Measurements from ENCODE around the gene RSAD2.
"Not testable (repeated sequence)": the region's sequence is repeated elsewhere in the genome, so short reads cannot be mapped to it uniquely, and the experiment has no call there.

The RSAD2 gene

GRCh38 chr2:6928452-6928851 lies 50.9 kb downstream of the RSAD2 start:
- DNase-seq: no peak

GRCh38 chr2:6929196-6929819 lies 51.7 kb downstream of the RSAD2 start:
- DNase-seq: no peak

- DNase-seq: no peak
Measured at GRCh38 chr2:6930923-6931647, 53.5 kb downstream of the RSAD2 start.

GRCh38 chr2:6931753-6932152 lies 54.2 kb downstream of the RSAD2 start:
- DNase-seq: no peak

- DNase-seq: no peak
Measured at GRCh38 chr2:6932206-6932605, 54.6 kb downstream of the RSAD2 start.

GRCh38 chr2:6932828-6933227 lies 55.3 kb downstream of the RSAD2 start:
- no peak for DNase-seq

- no peak for DNase-seq
Measured at GRCh38 chr2:6933911-6934310, 56.3 kb downstream of the RSAD2 start.

GRCh38 chr2:6934345-6934744 lies 56.8 kb downstream of the RSAD2 start:
- no peak for DNase-seq

- no peak for DNase-seq
Measured at GRCh38 chr2:6934758-6935651, 57.4 kb downstream of the RSAD2 start.

- not testable (repeated sequence) for DNase-seq
Measured at GRCh38 chr2:6935652-6936020, 58.1 kb downstream of the RSAD2 start.

GRCh38 chr2:6937157-6937556 lies 59.6 kb downstream of the RSAD2 start:
- no peak for DNase-seq

- DNase-seq: no peak
Measured at GRCh38 chr2:6937582-6937981, 60.0 kb downstream of the RSAD2 start.

- no peak for DNase-seq
Measured at GRCh38 chr2:6939071-6939470, 61.5 kb downstream of the RSAD2 start.

- no peak for DNase-seq
Measured at GRCh38 chr2:6940820-6941219, 63.2 kb downstream of the RSAD2 start.

- no peak for DNase-seq
Measured at GRCh38 chr2:6941299-6942046, 63.9 kb downstream of the RSAD2 start.

- no peak for DNase-seq
Measured at GRCh38 chr2:6942848-6943247, 65.3 kb downstream of the RSAD2 start.

- no peak for DNase-seq
Measured at GRCh38 chr2:6943523-6943922, 65.9 kb downstream of the RSAD2 start.

GRCh38 chr2:6943971-6944370 lies 66.4 kb downstream of the RSAD2 start:
- no peak for DNase-seq

GRCh38 chr2:6944555-6944954 lies 67.0 kb downstream of the RSAD2 start:
- DNase-seq: no peak

- no peak for DNase-seq
Measured at GRCh38 chr2:6945087-6945813, 67.7 kb downstream of the RSAD2 start.

- no peak for DNase-seq
Measured at GRCh38 chr2:6945821-6946220, 68.2 kb downstream of the RSAD2 start.

GRCh38 chr2:6946722-6947121 lies 69.1 kb downstream of the RSAD2 start:
- no peak for DNase-seq

Measured in CD4-positive, alpha-beta T cell treated with Interleukin-4 for 4 hours (primary cell).